ENCODE data around the gene RBM12.

RBM12 gene

GRCh38 chr20:35610833-35611427, 53.8 kb downstream of the RBM12 start (continued):
- no peak for TF ChIP-seq ZNF513 (tag by site-specific recombination; IDR thresholded peaks at IDR 0.05)
- TF ChIP-seq ZNF529 (tag by site-specific recombination; IDR thresholded peaks at IDR 0.05; ENCODE audit: insufficient replicate concordance): no peak
- no peak for TF ChIP-seq ZFP3 (tag by site-specific recombination; IDR thresholded peaks at IDR 0.05; ENCODE audit: low read depth)
- no peak for TF ChIP-seq ZNF626 (tag by site-specific recombination; IDR thresholded peaks at IDR 0.05)
- TF ChIP-seq ZNF311 (tag by site-specific recombination; IDR thresholded peaks at IDR 0.05; ENCODE audit: borderline replicate concordance): no peak
- no peak for TF ChIP-seq ZNF23 (tag by site-specific recombination; IDR thresholded peaks at IDR 0.05; ENCODE audit: borderline replicate concordance)
- TF ChIP-seq REST (tag by site-specific recombination; IDR thresholded peaks at IDR 0.05): no peak

GRCh38 chr20:35607003-35607735, 57.5 kb downstream of the RBM12 start:
- no peak overlapping the region for H3K27ac ChIP-seq (ENCODE audit: extremely low read depth, low read depth, low read length)
- TF ChIP-seq ZNF311 (tag by site-specific recombination; IDR thresholded peaks at IDR 0.05; ENCODE audit: borderline replicate concordance) (no peak), SCRT2 (tag by site-specific recombination; IDR thresholded peaks at IDR 0.05) (no peak), TSHZ1 (tag by site-specific recombination; IDR thresholded peaks at IDR 0.05; ENCODE audit: borderline replicate concordance) (no peak), ZNF354C (tag by site-specific recombination; IDR thresholded peaks at IDR 0.05; ENCODE audit: borderline replicate concordance, low read depth) (no peak), ZFHX2 (tag by site-specific recombination; conservative IDR thresholded peaks at IDR 0.05) (peak; percentile 76), ZNF837 (tag by site-specific recombination; IDR thresholded peaks at IDR 0.05) (no peak), OVOL3 (tag by site-specific recombination; IDR thresholded peaks at IDR 0.05) (no peak), EGR2 (tag by site-specific recombination; IDR thresholded peaks at IDR 0.05; ENCODE audit: low read depth) (peak; percentile 65), AEBP2 (tag by site-specific recombination; IDR thresholded peaks at IDR 0.05; ENCODE audit: borderline replicate concordance) (no peak), GFI1B (tag by site-specific recombination; IDR thresholded peaks at IDR 0.05) (no peak), ZNF548 (tag by site-specific recombination; IDR thresholded peaks at IDR 0.05) (no peak), KLF17 (tag by site-specific recombination; IDR thresholded peaks at IDR 0.05) (peak; percentile 14; the same call in 1 of the 2 replicates), ZNF148 (tag by site-specific recombination; IDR thresholded peaks at IDR 0.05; ENCODE audit: borderline replicate concordance) (no peak), ZNF423 (tag by site-specific recombination; IDR thresholded peaks at IDR 0.05) (no peak)

More at GRCh38 chr20:35607003-35607735, 57.5 kb downstream of the RBM12 start:
- Histone ChIP-seq H3K4me3 (ENCODE audit: low read depth, low read length) (no peak overlapping the region), H3K9me3 (ENCODE audit: control insufficient read depth, insufficient read depth, low read depth, low read length) (no peaks in the 10 kb centered on the region), H3K36me3 (ENCODE audit: control insufficient read depth in 2 of 2, insufficient read depth in 1 of 2, low read length in 2 of 2) (no peaks in the 10 kb centered on the region), H3K4me1 (ENCODE audit: control insufficient read depth, insufficient read depth, low read length) (no peaks in the 10 kb centered on the region)
- CTCF ChIA-PET: interaction anchor here (0.7 kb wide), 1 partner anchor 66 kb away, joined by 3 read pairs; no protein-coding TSS in a partner anchor
- POLR2A ChIA-PET: interaction anchor here (0.5 to 0.7 kb wide), 2 partner anchors 8 to 148 kb away, joined by 7 to 9 read pairs; partner anchors contain the start of gene SPAG4

All from HEK293 (cell line).